ENCODE results near the gene PLTP. TPM values are rescaled to one million over a fixed set of nuclear protein-coding genes. Genes with fewer than 3 reads are reported as not detected.

Gene PLTP
- total and polyA plus RNA-seq, 2 of the 13 experiments (the other 11 are each of a cell fraction or from before 2014, with no cell fraction given): 16.9 to 28.6 TPM

DNA sequence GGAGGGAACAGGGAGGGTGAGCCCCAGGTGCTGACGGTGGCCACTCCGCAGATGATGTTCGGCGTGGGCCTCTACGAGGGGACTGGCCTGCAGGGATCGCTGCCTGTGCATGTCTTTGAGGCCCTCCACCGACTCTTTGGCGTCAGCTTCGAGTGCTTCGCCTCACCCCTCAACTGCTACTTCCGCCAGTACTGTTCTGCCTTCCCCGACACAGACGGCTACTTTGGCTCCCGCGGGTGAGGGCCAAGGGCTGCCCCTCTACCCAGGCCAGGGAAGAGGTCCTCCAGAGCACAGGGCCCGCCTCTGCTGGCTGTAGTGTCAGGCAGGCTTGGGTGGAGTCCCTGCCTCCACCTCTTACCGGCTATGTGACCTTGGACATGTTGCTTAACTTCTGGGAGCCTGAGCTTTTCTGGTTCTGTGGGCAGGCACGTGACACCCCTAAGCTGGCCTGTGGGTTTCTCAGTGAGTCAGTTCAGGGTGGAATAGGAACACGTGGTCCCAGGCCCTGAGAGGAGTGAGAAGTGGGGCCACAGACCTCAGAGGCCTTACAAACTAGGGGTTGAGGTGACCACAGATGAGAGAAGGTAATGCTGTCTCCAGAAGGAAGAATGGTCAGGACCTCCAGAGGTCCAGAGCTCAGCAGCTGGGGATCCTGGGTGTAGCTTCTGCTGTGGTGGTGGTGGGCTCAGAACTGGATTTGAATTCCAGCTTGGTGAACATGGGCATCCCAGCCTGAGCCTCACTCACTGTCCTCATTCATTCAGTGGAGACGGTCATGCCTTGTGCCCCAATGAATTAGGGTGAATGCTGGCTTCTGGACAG, 34.4 kb upstream of the PLTP start (continued):
- TF ChIP-seq, protein P1, sequence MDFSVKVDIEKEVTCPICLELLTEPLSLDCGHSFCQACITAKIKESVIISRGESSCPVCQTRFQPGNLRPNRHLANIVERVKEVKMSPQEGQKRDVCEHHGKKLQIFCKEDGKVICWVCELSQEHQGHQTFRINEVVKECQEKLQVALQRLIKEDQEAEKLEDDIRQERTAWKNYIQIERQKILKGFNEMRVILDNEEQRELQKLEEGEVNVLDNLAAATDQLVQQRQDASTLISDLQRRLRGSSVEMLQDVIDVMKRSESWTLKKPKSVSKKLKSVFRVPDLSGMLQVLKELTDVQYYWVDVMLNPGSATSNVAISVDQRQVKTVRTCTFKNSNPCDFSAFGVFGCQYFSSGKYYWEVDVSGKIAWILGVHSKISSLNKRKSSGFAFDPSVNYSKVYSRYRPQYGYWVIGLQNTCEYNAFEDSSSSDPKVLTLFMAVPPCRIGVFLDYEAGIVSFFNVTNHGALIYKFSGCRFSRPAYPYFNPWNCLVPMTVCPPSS (IDR thresholded peaks at IDR 0.05): no peak
- TF ChIP-seq ZNF878 (CRISPR knock-in tag; IDR thresholded peaks at IDR 0.05) (0 out of 2 replicates have a peak, but pooled peaks have one; percentile 89), BRD4 (CRISPR knock-in tag; IDR thresholded peaks at IDR 0.05) (no peak; the same call in 1 of the 2 replicates), ZNF564 (CRISPR knock-in tag; IDR thresholded peaks at IDR 0.05) (peak; percentile 84; the same call in 1 of the 2 replicates), SMAD3 (CRISPR knock-in tag; IDR thresholded peaks at IDR 0.05) (peak; percentile 93), HDAC2 (CRISPR knock-in tag; IDR thresholded peaks at IDR 0.05) (peak; percentile 96), ZNF530 (CRISPR knock-in tag; IDR thresholded peaks at IDR 0.05; ENCODE audit: low read depth) (no peak), DPF2 (CRISPR knock-in tag; IDR thresholded peaks at IDR 0.05; ENCODE audit: borderline replicate concordance, low read depth) (peak; percentile 62), SRSF4 (IDR thresholded peaks at IDR 0.05; ENCODE audit: low read depth, low read length, poor library complexity, severe bottlenecking) (no peak), ZIK1 (CRISPR knock-in tag; IDR thresholded peaks at IDR 0.05; ENCODE audit: borderline replicate concordance, low read depth) (peak; percentile 98), ZNF124 (CRISPR knock-in tag; IDR thresholded peaks at IDR 0.05) (peak; percentile 87), KLF9 (CRISPR knock-in tag; IDR thresholded peaks at IDR 0.05; ENCODE audit: low read depth) (peak; percentile 94)
- TF ChIP-seq, protein P2, sequence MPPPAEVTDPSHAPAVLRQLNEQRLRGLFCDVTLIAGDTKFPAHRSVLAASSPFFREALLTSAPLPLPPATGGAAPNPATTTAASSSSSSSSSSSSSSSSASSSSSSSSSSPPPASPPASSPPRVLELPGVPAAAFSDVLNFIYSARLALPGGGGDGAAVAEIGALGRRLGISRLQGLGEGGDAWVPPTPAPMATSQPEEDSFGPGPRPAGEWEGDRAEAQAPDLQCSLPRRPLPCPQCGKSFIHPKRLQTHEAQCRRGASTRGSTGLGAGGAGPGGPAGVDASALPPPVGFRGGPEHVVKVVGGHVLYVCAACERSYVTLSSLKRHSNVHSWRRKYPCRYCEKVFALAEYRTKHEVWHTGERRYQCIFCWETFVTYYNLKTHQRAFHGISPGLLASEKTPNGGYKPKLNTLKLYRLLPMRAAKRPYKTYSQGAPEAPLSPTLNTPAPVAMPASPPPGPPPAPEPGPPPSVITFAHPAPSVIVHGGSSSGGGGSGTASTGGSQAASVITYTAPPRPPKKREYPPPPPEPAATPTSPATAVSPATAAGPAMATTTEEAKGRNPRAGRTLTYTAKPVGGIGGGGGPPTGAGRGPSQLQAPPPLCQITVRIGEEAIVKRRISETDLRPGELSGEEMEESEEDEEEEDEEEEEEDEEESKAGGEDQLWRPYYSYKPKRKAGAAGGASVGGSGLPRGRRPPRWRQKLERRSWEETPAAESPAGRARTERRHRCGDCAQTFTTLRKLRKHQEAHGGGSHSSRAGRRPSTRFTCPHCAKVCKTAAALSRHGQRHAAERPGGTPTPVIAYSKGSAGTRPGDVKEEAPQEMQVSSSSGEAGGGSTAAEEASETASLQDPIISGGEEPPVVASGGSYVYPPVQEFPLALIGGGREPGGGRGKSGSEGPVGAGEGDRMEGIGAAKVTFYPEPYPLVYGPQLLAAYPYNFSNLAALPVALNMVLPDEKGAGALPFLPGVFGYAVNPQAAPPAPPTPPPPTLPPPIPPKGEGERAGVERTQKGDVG (CRISPR knock-in tag; IDR thresholded peaks at IDR 0.05; ENCODE audit: borderline replicate concordance): peak; percentile 60; the same call in 1 of the 2 replicates
- TF ChIP-seq, protein P3, sequence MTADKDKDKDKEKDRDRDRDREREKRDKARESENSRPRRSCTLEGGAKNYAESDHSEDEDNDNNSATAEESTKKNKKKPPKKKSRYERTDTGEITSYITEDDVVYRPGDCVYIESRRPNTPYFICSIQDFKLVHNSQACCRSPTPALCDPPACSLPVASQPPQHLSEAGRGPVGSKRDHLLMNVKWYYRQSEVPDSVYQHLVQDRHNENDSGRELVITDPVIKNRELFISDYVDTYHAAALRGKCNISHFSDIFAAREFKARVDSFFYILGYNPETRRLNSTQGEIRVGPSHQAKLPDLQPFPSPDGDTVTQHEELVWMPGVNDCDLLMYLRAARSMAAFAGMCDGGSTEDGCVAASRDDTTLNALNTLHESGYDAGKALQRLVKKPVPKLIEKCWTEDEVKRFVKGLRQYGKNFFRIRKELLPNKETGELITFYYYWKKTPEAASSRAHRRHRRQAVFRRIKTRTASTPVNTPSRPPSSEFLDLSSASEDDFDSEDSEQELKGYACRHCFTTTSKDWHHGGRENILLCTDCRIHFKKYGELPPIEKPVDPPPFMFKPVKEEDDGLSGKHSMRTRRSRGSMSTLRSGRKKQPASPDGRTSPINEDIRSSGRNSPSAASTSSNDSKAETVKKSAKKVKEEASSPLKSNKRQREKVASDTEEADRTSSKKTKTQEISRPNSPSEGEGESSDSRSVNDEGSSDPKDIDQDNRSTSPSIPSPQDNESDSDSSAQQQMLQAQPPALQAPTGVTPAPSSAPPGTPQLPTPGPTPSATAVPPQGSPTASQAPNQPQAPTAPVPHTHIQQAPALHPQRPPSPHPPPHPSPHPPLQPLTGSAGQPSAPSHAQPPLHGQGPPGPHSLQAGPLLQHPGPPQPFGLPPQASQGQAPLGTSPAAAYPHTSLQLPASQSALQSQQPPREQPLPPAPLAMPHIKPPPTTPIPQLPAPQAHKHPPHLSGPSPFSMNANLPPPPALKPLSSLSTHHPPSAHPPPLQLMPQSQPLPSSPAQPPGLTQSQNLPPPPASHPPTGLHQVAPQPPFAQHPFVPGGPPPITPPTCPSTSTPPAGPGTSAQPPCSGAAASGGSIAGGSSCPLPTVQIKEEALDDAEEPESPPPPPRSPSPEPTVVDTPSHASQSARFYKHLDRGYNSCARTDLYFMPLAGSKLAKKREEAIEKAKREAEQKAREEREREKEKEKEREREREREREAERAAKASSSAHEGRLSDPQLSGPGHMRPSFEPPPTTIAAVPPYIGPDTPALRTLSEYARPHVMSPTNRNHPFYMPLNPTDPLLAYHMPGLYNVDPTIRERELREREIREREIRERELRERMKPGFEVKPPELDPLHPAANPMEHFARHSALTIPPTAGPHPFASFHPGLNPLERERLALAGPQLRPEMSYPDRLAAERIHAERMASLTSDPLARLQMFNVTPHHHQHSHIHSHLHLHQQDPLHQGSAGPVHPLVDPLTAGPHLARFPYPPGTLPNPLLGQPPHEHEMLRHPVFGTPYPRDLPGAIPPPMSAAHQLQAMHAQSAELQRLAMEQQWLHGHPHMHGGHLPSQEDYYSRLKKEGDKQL (CRISPR knock-in tag; IDR thresholded peaks at IDR 0.05; ENCODE audit: low read depth): no peak
- TF ChIP-seq, protein P4, sequence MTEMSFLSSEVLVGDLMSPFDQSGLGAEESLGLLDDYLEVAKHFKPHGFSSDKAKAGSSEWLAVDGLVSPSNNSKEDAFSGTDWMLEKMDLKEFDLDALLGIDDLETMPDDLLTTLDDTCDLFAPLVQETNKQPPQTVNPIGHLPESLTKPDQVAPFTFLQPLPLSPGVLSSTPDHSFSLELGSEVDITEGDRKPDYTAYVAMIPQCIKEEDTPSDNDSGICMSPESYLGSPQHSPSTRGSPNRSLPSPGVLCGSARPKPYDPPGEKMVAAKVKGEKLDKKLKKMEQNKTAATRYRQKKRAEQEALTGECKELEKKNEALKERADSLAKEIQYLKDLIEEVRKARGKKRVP (CRISPR knock-in tag; IDR thresholded peaks at IDR 0.05): peak in 1 of 2 experiments; percentile 63; a peak in 1 of 4 replicates
- TF ChIP-seq, protein P5, sequence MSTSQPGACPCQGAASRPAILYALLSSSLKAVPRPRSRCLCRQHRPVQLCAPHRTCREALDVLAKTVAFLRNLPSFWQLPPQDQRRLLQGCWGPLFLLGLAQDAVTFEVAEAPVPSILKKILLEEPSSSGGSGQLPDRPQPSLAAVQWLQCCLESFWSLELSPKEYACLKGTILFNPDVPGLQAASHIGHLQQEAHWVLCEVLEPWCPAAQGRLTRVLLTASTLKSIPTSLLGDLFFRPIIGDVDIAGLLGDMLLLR (CRISPR knock-in tag; IDR thresholded peaks at IDR 0.05): peak; percentile 83

All from HepG2 (cell line).